ENCODE results near the gene CAMSAP3.

Gene CAMSAP3

GRCh38 chr19:7619671-7620441 is 24.2 kb downstream of the CAMSAP3 start:
- H3K36me3 ChIP-seq = peaks cover 65% of the 10 kb centered on the region
- TF ChIP-seq CTCF (IDR thresholded peaks at IDR 0.05) = no peak
- peaks cover 15 to 25% of the 10 kb centered on the region in 2 experiments for H3K4me1 ChIP-seq (ENCODE audit: control insufficient read depth in 1 of 2, insufficient read depth in 1 of 2, low read depth in 1 of 2, low read length in 1 of 2)
- no peak overlapping the region for H3K4me3 ChIP-seq (ENCODE audit: low read depth in 1 of 2, low read length in 1 of 2)
- H3K9me3 ChIP-seq = no peaks in the 10 kb centered on the region
- no peak overlapping the region for H3K27ac ChIP-seq
- no peaks in the 10 kb centered on the region for H3K27me3 ChIP-seq

- no peak for TF ChIP-seq CTCF (IDR thresholded peaks at IDR 0.05)
- H3K9me3 ChIP-seq = no peaks in the 10 kb centered on the region
- H3K27ac ChIP-seq = no peak overlapping the region
- H3K4me1 ChIP-seq (ENCODE audit: control insufficient read depth in 1 of 2, insufficient read depth in 1 of 2, low read depth in 1 of 2, low read length in 1 of 2) = peaks cover 15 to 25% of the 10 kb centered on the region in 2 experiments
- H3K27me3 ChIP-seq = no peaks in the 10 kb centered on the region
- peaks cover 73% of the 10 kb centered on the region for H3K36me3 ChIP-seq
- H3K4me3 ChIP-seq (ENCODE audit: low read depth in 1 of 2, low read length in 1 of 2) = no peak overlapping the region
These were observed 25.1 kb downstream of the CAMSAP3 start for GRCh38 chr19:7620442-7621412.

- H3K9me3 ChIP-seq = no peaks in the 10 kb centered on the region
These were observed 27.4 kb downstream of the CAMSAP3 start for GRCh38 chr19:7622933-7623685.

GRCh38 chr19:7623725-7624603 is 28.3 kb downstream of the CAMSAP3 start:
- no peak for TF ChIP-seq CTCF (IDR thresholded peaks at IDR 0.05)
- H3K27ac ChIP-seq = no peak overlapping the region
- H3K4me3 ChIP-seq (ENCODE audit: low read depth in 1 of 2, low read length in 1 of 2) = no peak overlapping the region
- H3K36me3 ChIP-seq = peaks cover 88% of the 10 kb centered on the region
- peaks cover 8 to 10% of the 10 kb centered on the region in 2 experiments for H3K4me1 ChIP-seq (ENCODE audit: control insufficient read depth in 1 of 2, insufficient read depth in 1 of 2, low read depth in 1 of 2, low read length in 1 of 2)
- no peaks in the 10 kb centered on the region for H3K9me3 ChIP-seq
- H3K27me3 ChIP-seq = no peaks in the 10 kb centered on the region

More at GRCh38 chr19:7622933-7623685, 27.4 kb downstream of the CAMSAP3 start:
- no peaks in the 10 kb centered on the region for H3K27me3 ChIP-seq
- no peak overlapping the region for H3K4me3 ChIP-seq (ENCODE audit: low read depth in 1 of 2, low read length in 1 of 2)
- peaks cover 3 to 8% of the 10 kb centered on the region in 2 experiments for H3K4me1 ChIP-seq (ENCODE audit: control insufficient read depth in 1 of 2, insufficient read depth in 1 of 2, low read depth in 1 of 2, low read length in 1 of 2)
- H3K36me3 ChIP-seq = peaks cover 94% of the 10 kb centered on the region
- no peak overlapping the region for H3K27ac ChIP-seq
- no peak for TF ChIP-seq CTCF (IDR thresholded peaks at IDR 0.05)
